ENCODE results near the gene OR52E5. TPM values are rescaled to one million over a fixed set of nuclear protein-coding genes. Genes with fewer than 3 reads are reported as not detected.

OR52E5 gene
- total RNA-seq, 3 donors from 2014 or later = not detected

DNA sequence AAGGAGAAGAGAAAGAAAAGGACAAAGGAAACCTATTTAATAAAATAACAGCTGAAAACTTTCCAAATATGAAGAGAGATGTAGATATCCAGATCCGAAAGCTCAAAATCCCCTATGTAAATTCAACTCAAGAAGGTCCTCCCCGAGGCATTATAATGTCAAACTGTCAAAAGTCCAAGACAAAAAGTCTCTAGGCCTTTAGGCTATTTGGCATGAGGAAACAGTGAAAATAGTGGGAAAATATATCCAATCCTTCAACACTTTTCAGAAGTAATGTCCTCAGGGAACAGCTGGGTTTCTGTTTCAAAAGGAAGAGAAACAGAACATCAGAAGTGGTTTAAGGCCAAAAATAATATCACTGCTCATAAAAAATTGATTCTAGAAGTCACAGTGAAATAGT, 14.4 kb upstream of the OR52E5 start:
- intact Hi-C loops (cut with DNase I; ENCODE audit: low total_unique reads) = no loop called here
- Histone ChIP-seq H3K4me1 (no peaks in the 10 kb centered on the region), H3K27ac (no peak overlapping the region), H3K4me3 (no peak overlapping the region), H3K9me3 (no peaks in the 10 kb centered on the region), H3K27me3 (no peaks in the 10 kb centered on the region), H3K36me3 (no peaks in the 10 kb centered on the region)
- TF ChIP-seq, protein P1, sequence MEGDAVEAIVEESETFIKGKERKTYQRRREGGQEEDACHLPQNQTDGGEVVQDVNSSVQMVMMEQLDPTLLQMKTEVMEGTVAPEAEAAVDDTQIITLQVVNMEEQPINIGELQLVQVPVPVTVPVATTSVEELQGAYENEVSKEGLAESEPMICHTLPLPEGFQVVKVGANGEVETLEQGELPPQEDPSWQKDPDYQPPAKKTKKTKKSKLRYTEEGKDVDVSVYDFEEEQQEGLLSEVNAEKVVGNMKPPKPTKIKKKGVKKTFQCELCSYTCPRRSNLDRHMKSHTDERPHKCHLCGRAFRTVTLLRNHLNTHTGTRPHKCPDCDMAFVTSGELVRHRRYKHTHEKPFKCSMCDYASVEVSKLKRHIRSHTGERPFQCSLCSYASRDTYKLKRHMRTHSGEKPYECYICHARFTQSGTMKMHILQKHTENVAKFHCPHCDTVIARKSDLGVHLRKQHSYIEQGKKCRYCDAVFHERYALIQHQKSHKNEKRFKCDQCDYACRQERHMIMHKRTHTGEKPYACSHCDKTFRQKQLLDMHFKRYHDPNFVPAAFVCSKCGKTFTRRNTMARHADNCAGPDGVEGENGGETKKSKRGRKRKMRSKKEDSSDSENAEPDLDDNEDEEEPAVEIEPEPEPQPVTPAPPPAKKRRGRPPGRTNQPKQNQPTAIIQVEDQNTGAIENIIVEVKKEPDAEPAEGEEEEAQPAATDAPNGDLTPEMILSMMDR (IDR thresholded peaks at IDR 0.05) = no peak
- TF ChIP-seq POLR2AphosphoS5 (IDR thresholded peaks at IDR 0.05) (no peak), POLR2A (IDR thresholded peaks at IDR 0.05) (no peak)
- DNase-seq (ENCODE audit: low spot score in 2 of 2) = no peak

GRCh38 chr11:5880329-5880728, 12.7 kb upstream of the OR52E5 start, which contains the start of gene OR52E4:
Gene OR52E4, plus strand, starts transcription at chr11:5880629. Its CDS starts 3,664 bp downstream, at chr11:5884293.
- no peak within 1 kb of the TSS for H3K27ac ChIP-seq
- intact Hi-C loops (cut with DNase I; ENCODE audit: low total_unique reads) = no loop called here

DNA sequence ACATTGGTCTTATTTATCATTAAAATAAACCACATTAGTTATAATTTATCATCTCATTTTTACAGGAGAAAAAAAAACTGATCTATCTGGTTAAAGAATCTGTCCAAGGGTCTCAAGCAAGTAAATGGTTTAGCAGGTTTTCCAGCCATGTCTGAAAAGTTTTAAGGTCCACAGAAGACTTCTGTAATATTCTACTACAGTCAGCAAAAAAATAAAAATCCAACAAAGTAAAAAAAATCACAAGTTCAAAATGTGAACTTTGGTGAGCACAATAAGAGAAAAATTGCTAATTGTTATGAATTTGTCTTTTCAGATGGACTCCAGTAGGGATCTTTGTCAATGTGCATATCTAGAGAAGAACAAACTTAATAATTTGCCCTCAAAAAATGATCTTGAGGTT, 11.3 kb upstream of the OR52E5 start:
- no peak for TF ChIP-seq POLR2AphosphoS5 (IDR thresholded peaks at IDR 0.05)
- TF ChIP-seq POLR2A (IDR thresholded peaks at IDR 0.05) = no peak
- TF ChIP-seq, protein P1 (IDR thresholded peaks at IDR 0.05) = no peak
- Histone ChIP-seq H3K27ac (no peak overlapping the region), H3K4me1 (no peaks in the 10 kb centered on the region), H3K36me3 (no peaks in the 10 kb centered on the region), H3K4me3 (no peak overlapping the region), H3K27me3 (no peaks in the 10 kb centered on the region), H3K9me3 (no peaks in the 10 kb centered on the region)
- intact Hi-C loops (cut with DNase I; ENCODE audit: low total_unique reads) = no loop called here
- DNase-seq (ENCODE audit: low spot score in 2 of 2) = no peak

More at GRCh38 chr11:5880329-5880728, 12.7 kb upstream of the OR52E5 start, which contains the start of gene OR52E4:
- Histone ChIP-seq H3K9me3 (no peaks in the 10 kb centered on the region), H3K4me1 (no peaks in the 10 kb centered on the region), H3K36me3 (no peaks in the 10 kb centered on the region), H3K4me3 (no peak within 1 kb of the TSS), H3K27me3 (no peaks in the 10 kb centered on the region)
- no peak for DNase-seq (ENCODE audit: low spot score in 2 of 2)
- TF ChIP-seq POLR2AphosphoS5 (IDR thresholded peaks at IDR 0.05) = no peak
- no peak for TF ChIP-seq POLR2A (IDR thresholded peaks at IDR 0.05)
- TF ChIP-seq, protein P1 (IDR thresholded peaks at IDR 0.05) = no peak

DNA sequence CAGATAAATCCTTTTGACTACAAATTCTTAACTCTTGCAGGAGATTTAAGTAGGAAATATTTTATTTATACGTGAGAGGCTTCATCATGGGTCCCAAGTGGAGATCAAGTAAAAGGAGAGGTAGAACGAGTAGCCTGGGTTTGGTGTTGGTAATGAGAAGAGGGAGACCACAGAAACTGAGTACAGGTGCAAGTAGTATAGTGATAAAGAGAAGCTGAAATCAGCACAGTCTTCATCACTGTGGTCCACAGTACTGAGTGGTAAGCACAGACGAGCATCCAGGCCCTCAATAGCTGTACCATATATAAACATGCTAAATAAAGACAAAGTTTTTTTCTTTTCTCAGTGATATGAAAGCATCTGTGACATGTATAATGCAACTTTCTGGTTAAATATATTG, 5.8 kb upstream of the OR52E5 start:
- no peak overlapping the region for H3K27ac ChIP-seq
- intact Hi-C loops (cut with DNase I; ENCODE audit: low total_unique reads) = loop anchor here (5.0 kb wide), 1 partner anchor 585 kb away; the partner anchor contains the start of gene TRIM3
- DNase-seq (ENCODE audit: low spot score in 2 of 2) = no peak
- no peaks in the 10 kb centered on the region for H3K9me3 ChIP-seq
- no peak overlapping the region for H3K4me3 ChIP-seq
- H3K36me3 ChIP-seq = no peaks in the 10 kb centered on the region
- no peaks in the 10 kb centered on the region for H3K27me3 ChIP-seq
- H3K4me1 ChIP-seq = no peaks in the 10 kb centered on the region
- TF ChIP-seq, protein P1 (IDR thresholded peaks at IDR 0.05) = no peak
- no peak for TF ChIP-seq POLR2A (IDR thresholded peaks at IDR 0.05)
- no peak for TF ChIP-seq POLR2AphosphoS5 (IDR thresholded peaks at IDR 0.05)

DNA sequence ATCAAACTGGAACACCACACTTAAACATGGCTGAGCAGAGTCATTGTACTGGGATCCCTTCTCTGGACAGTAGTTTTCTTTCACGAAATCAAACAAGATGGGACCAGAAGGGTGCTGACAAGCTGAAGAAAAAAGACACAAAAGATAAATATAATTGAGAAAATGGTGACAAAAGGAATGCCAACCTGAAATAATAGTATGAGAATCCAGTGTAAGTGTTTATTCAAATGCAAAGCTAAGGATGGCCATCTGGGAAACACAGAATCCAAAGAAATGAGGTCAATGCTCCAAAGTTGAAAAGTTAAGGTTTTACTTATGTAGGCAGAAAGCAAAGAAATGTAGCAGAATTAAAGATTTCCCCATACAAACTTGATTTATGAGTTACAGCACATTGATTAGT, 5.3 kb upstream of the OR52E5 start:
- Histone ChIP-seq H3K9me3 (no peaks in the 10 kb centered on the region), H3K4me3 (no peak overlapping the region), H3K27ac (no peak overlapping the region), H3K36me3 (no peaks in the 10 kb centered on the region), H3K27me3 (no peaks in the 10 kb centered on the region), H3K4me1 (no peaks in the 10 kb centered on the region)
- no peak for TF ChIP-seq POLR2AphosphoS5 (IDR thresholded peaks at IDR 0.05)
- TF ChIP-seq POLR2A (IDR thresholded peaks at IDR 0.05) = no peak
- TF ChIP-seq, protein P1 (IDR thresholded peaks at IDR 0.05) = no peak
- DNase-seq (ENCODE audit: low spot score in 2 of 2) = no peak
- intact Hi-C loops (cut with DNase I; ENCODE audit: low total_unique reads) = loop anchor here (5.0 kb wide), 1 partner anchor 585 kb away; the partner anchor contains the start of gene TRIM3

Data from breast epithelium (tissue), 4 donors.